H1 (cell line): ENCODE measurements around the gene VPS37C. TPM values are rescaled to one million over a fixed set of nuclear protein-coding genes. Genes with fewer than 3 reads are reported as not detected.

Experiments used
- CTCF ChIA-PET: fragments of 300-600 bp; sonication (Branson Sonifier 250); formaldehyde crosslinking; loops from one replicate; lab custom pipeline; 2021; ENCODE audit not compliant: partially characterized antibody; lab: Charles Lee
- POLR2A ChIA-PET: fragments of 300-600 bp; sonication (Branson Sonifier 250); formaldehyde crosslinking; loops from one replicate; lab custom pipeline; 2021; ENCODE audit warnings: inconsistent platforms; ENCODE audit not compliant: partially characterized antibody; lab: Charles Lee
- DNase-seq, 2 experiments: peaks; one replicate each; pipeline versions ENCODE4 v3.0.0 to v3.0.0-alpha.2; 2010 to 2022; ENCODE audit warnings: low spot score in 2 of 2, low read depth in 1 of 2, mixed read lengths in 1 of 2
- FAIRE-seq: peaks from 2 replicates; lab custom pipeline; 2011; peaks lifted over from hg19 to GRCh38; lab: Jason Lieb, UNC
- H2AFZ ChIP-seq: 2 replicates; pipeline ENCODE4 v1.8.1; 2012; ENCODE audit warnings: low read length, inconsistent platforms
- H2AK5ac ChIP-seq: 2 replicates; pipeline ENCODE4 v1.6.1; 2013; ENCODE audit warnings: low read depth, low read length
- H2BK120ac ChIP-seq: replicated peaks from 2 replicates; pipeline ENCODE3; 2013; ENCODE audit warnings: low read depth, low read length, inconsistent platforms
- H2BK12ac ChIP-seq: 2 replicates; pipeline ENCODE4 v1.6.1; 2013; ENCODE audit warnings: low read depth, low read length
- H2BK15ac ChIP-seq: 2 replicates; pipeline ENCODE4 v1.6.1; 2013; ENCODE audit warnings: low read length
- H2BK20ac ChIP-seq: 2 replicates; pipeline ENCODE4 v1.6.1; 2013; ENCODE audit warnings: low read length
- H2BK5ac ChIP-seq: 2 replicates; pipeline ENCODE4 v1.6.1; 2013; ENCODE audit warnings: low read depth, low read length
- H3K14ac ChIP-seq: 2 replicates; pipeline ENCODE4 v1.6.1; 2013; ENCODE audit warnings: inconsistent platforms; ENCODE audit not compliant: insufficient read length
- H3K18ac ChIP-seq: 2 replicates; pipeline ENCODE4 v1.6.1; 2013; ENCODE audit warnings: low read length; ENCODE audit errors: extremely low read depth
- H3K23ac ChIP-seq: 2 replicates; pipeline ENCODE4 v1.6.1; 2013; ENCODE audit warnings: inconsistent platforms; ENCODE audit not compliant: insufficient read length
- H3K23me2 ChIP-seq: 2 replicates; pipeline ENCODE4 v1.6.1; 2013; ENCODE audit warnings: low read depth, low read length
- H3K27ac ChIP-seq: 2 replicates; pipeline ENCODE4 v1.6.1; 2011; ENCODE audit warnings: low read depth, low read length, inconsistent platforms
- H3K27me3 ChIP-seq, 4 experiments: replicated peaks in 1 of 4; 1 replicate in 1 of 4; 2 replicates in 3 of 4; pipeline versions ENCODE4 v1.6.1 to v1.8.1; 2011 to 2013; ENCODE audit warnings: low read length in 3 of 4, mild to moderate bottlenecking in 3 of 4, inconsistent platforms in 2 of 4, mixed read lengths in 2 of 4, moderate library complexity in 1 of 4; ENCODE audit not compliant: control insufficient read depth in 3 of 4, insufficient read depth in 3 of 4; ENCODE audit errors: extremely low read depth in 1 of 4
- H3K36me3 ChIP-seq, 4 experiments: 2 replicates each; pipeline versions ENCODE4 v1.6.1 to v1.8.1; 2011 to 2013; ENCODE audit warnings: mild to moderate bottlenecking in 4 of 4, low read length in 3 of 4, moderate library complexity in 2 of 4, control low read depth in 1 of 4, inconsistent platforms in 1 of 4; ENCODE audit not compliant: insufficient read depth in 4 of 4, control insufficient read depth in 2 of 4
- H3K4ac ChIP-seq: replicated peaks from 2 replicates; pipeline ENCODE3; 2013; ENCODE audit warnings: low read length, low read depth, mixed read lengths, inconsistent platforms; ENCODE audit not compliant: insufficient read length
- H3K4me1 ChIP-seq, 4 experiments: replicated peaks in 1 of 4; 1 replicate in 1 of 4; 2 replicates in 3 of 4; pipeline versions ENCODE4 v1.6.1 to v1.8.1; 2011 to 2013; ENCODE audit warnings: low read length in 3 of 4, inconsistent platforms in 2 of 4, mixed read lengths in 1 of 4; ENCODE audit not compliant: insufficient read depth in 4 of 4, control insufficient read depth in 3 of 4
- H3K4me2 ChIP-seq, 2 experiments: 2 replicates each; pipeline versions ENCODE4 v1.6.1 to v1.8.1; 2011 to 2013; ENCODE audit warnings: low read depth in 2 of 2, low read length in 2 of 2, control low read depth in 1 of 2, inconsistent platforms in 1 of 2, mild to moderate bottlenecking in 1 of 2; ENCODE audit not compliant: insufficient read depth in 1 of 2
- H3K4me3 ChIP-seq, 4 experiments: fragments of 200-600, 300-600 bp in 1 of 4; sonication (generic), shearing (Covaris generic), sonication (Bioruptor Twin) in 1 of 4; 2 replicates each; pipeline versions ENCODE4 v1.5.1 to v1.8.1; 2011 to 2016; ENCODE audit warnings: low read length in 4 of 4, low read depth in 3 of 4, control low read depth in 2 of 4, inconsistent platforms in 2 of 4, mild to moderate bottlenecking in 2 of 4, mixed read lengths in 1 of 4, moderate library complexity in 1 of 4; ENCODE audit not compliant: insufficient read depth in 2 of 4; ENCODE audit errors: extremely low read depth in 1 of 4
- H3K56ac ChIP-seq: replicated peaks from 2 replicates; pipeline ENCODE3; 2013; ENCODE audit warnings: low read depth, mild to moderate bottlenecking, mixed read lengths, low read length, inconsistent platforms; ENCODE audit not compliant: insufficient read length
- H3K79me1 ChIP-seq: 2 replicates; pipeline ENCODE4 v1.6.1; 2013; ENCODE audit warnings: low read depth, low read length, control low read depth
- H3K79me2 ChIP-seq, 2 experiments: 2 replicates each; pipeline versions ENCODE4 v1.6.1 to v1.8.1; 2012 to 2013; ENCODE audit warnings: low read length in 2 of 2, mild to moderate bottlenecking in 2 of 2, inconsistent platforms in 1 of 2; ENCODE audit not compliant: insufficient read depth in 2 of 2, control insufficient read depth in 1 of 2
- H3K9ac ChIP-seq, 4 experiments: replicated peaks in 1 of 4; 1 replicate in 1 of 4; 2 replicates in 3 of 4; pipeline versions ENCODE4 v1.6.1 to v1.8.1; 2011 to 2013; ENCODE audit warnings: low read depth in 3 of 4, low read length in 3 of 4, control low read depth in 2 of 4, mild to moderate bottlenecking in 2 of 4, moderate library complexity in 2 of 4, inconsistent platforms in 1 of 4; ENCODE audit errors: extremely low read depth in 1 of 4
- H3K9me3 ChIP-seq, 2 experiments: 2 replicates each; pipeline versions ENCODE4 v1.6.1 to v1.8.1; 2012 to 2013; ENCODE audit warnings: mild to moderate bottlenecking in 2 of 2, moderate library complexity in 2 of 2, control low read depth in 1 of 2, inconsistent platforms in 1 of 2, low read depth in 1 of 2, low read length in 1 of 2, mixed read lengths in 1 of 2; ENCODE audit not compliant: insufficient read depth in 2 of 2
- H4K20me1 ChIP-seq, 2 experiments: replicated peaks in 1 of 2; 2 replicates each; pipeline versions ENCODE3 to v1.8.1; 2011 to 2013; ENCODE audit warnings: inconsistent platforms in 2 of 2, low read length in 2 of 2, mild to moderate bottlenecking in 1 of 2; ENCODE audit not compliant: insufficient read depth in 2 of 2, control insufficient read depth in 1 of 2
- H4K5ac ChIP-seq: 2 replicates; pipeline ENCODE4 v1.6.1; 2013; ENCODE audit warnings: low read length, low read depth, mixed read lengths, inconsistent platforms; ENCODE audit not compliant: insufficient read length
- H4K8ac ChIP-seq: 2 replicates; pipeline ENCODE4 v1.8.0; 2013; ENCODE audit warnings: mild to moderate bottlenecking, moderate library complexity, low read length, inconsistent platforms; ENCODE audit not compliant: insufficient read depth; ENCODE audit errors: extremely low read depth
- H4K91ac ChIP-seq: replicated peaks from 2 replicates; pipeline ENCODE3; 2013; ENCODE audit warnings: low read length, mixed read lengths, inconsistent platforms; ENCODE audit not compliant: insufficient read length
- CBX8 ChIP-seq: fragments of 300-800, 300-1000 bp; sonication (generic); IDR thresholded peaks from 2 replicates; pipeline ENCODE4 v1.7.1; 2016; ENCODE audit warnings: low read depth, low read length, borderline replicate concordance
- CREB1 ChIP-seq: IDR thresholded peaks from 2 replicates; pipeline ENCODE4 v1.6.1; 2012; ENCODE audit warnings: inconsistent platforms
- FOSL1 ChIP-seq: IDR thresholded peaks from 2 replicates; pipeline ENCODE4 v1.6.1; 2011; ENCODE audit warnings: mild to moderate bottlenecking, low read depth, low read length, moderate library complexity; ENCODE audit not compliant: insufficient read depth
- HDAC6 ChIP-seq: IDR thresholded peaks from one replicate; pipeline ENCODE4 v1.7.1; 2012; ENCODE audit warnings: low read depth, mild to moderate bottlenecking, inconsistent platforms, low read length, moderate library complexity
- MAFK ChIP-seq: IDR thresholded peaks from 2 replicates; pipeline ENCODE4 v1.6.1; 2012; ENCODE audit warnings: low read depth, mild to moderate bottlenecking, improper control_type of control experiment, low read length
- NRF1 ChIP-seq: IDR thresholded peaks from 2 replicates; pipeline ENCODE4 v1.6.1; 2011; ENCODE audit warnings: mild to moderate bottlenecking, low read depth, low read length, improper control_type of control experiment
- POU5F1 ChIP-seq: IDR thresholded peaks from 2 replicates; pipeline ENCODE4 v1.6.1; 2011; ENCODE audit warnings: low read depth, mild to moderate bottlenecking, low read length, moderate library complexity
- RNF2 ChIP-seq: fragments of 200-900, 300-1000 bp; sonication (generic); IDR thresholded peaks from 2 replicates; pipeline ENCODE4 v1.7.1; 2016; ENCODE audit warnings: borderline replicate concordance, low read depth, mild to moderate bottlenecking, antibody characterized with exemption, low read length; ENCODE audit not compliant: poor library complexity, severe bottlenecking; ENCODE audit errors: missing control alignments
- SIN3A ChIP-seq, 2 experiments: IDR thresholded peaks in 1 of 2; conservative IDR thresholded peaks in 1 of 2; 2 replicates each; pipeline ENCODE4 v1.6.1; 2011 to 2012; ENCODE audit warnings: low read length in 2 of 2, improper control_type of control experiment in 1 of 2, low read depth in 1 of 2, mild to moderate bottlenecking in 1 of 2
- SIX5 ChIP-seq: IDR thresholded peaks from 2 replicates; pipeline ENCODE4 v1.6.1; 2011; ENCODE audit warnings: mild to moderate bottlenecking, low read depth, low read length
- SP1 ChIP-seq: IDR thresholded peaks from 2 replicates; pipeline ENCODE4 v1.6.1; 2011; ENCODE audit warnings: low read depth, low read length
- SRF ChIP-seq: IDR thresholded peaks from 2 replicates; pipeline ENCODE4 v1.6.1; 2011; ENCODE audit warnings: mild to moderate bottlenecking, low read depth, low read length, moderate library complexity
- TAF7 ChIP-seq: optimal IDR thresholded peaks from 2 replicates; pipeline ENCODE3; 2011; ENCODE audit warnings: low read depth, mild to moderate bottlenecking, inconsistent platforms, low read length, moderate library complexity, borderline replicate concordance
- WGBS, 2 experiments: shearing (Covaris generic) in 1 of 2; methylation state at CpG; one replicate each; pipeline versions ENCODE4 v1.1.6 to v1.1.7; 2013 to 2015; ENCODE audit warnings: low lambda C conversion rate in 2 of 2, mixed read lengths in 2 of 2, inconsistent platforms in 1 of 2, low coverage in 1 of 2, missing lambda C conversion rate in 1 of 2; ENCODE audit not compliant: insufficient replicate concordance in 2 of 2, insufficient coverage in 1 of 2, insufficient read length in 1 of 2; ENCODE audit errors: extremely low coverage in 1 of 2, missing lambda C conversion rate in 1 of 2; 5-methylcytosine and 5-hydroxymethylcytosine counted together
- polyA plus RNA-seq, 7 experiments: library from polyadenylated mRNA; depleted of rRNA in 3 of 7; stranded (reverse) in 5 of 7; unstranded in 2 of 7; fragments of >200 nt in 5 of 7; fragments of 200-250 nt in 2 of 7; gene quantifications; 1 replicate in 5 of 7; 2 replicates in 1 of 7; 4 replicates in 1 of 7; pipeline versions ENCODE4 v1.2.1 to v1.2.3, GENCODE V29; 2011 to 2013; ENCODE audit warnings: missing spikeins in 2 of 7, mixed read lengths in 2 of 7
- total RNA-seq: library from RNA; stranded (reverse); fragmentation: NEBNext Ultra II Directional; extraction: Animal tissue kit (Norgen Biotek cat#: 25700); gene quantifications from 2 replicates; pipeline ENCODE4 v1.2.1, GENCODE V29; 2021
- TF ChIP-seq, protein P1 (sequence below): IDR thresholded peaks from 2 replicates; pipeline ENCODE4 v1.6.1; 2011; ENCODE audit warnings: low read length, improper control_type of control experiment

VPS37C gene
- total and polyA plus RNA-seq, 2 of the 8 experiments (the other 6 are each of a cell fraction or from before 2014, with no cell fraction given) = 12.9 to 21.0 TPM

DNA sequence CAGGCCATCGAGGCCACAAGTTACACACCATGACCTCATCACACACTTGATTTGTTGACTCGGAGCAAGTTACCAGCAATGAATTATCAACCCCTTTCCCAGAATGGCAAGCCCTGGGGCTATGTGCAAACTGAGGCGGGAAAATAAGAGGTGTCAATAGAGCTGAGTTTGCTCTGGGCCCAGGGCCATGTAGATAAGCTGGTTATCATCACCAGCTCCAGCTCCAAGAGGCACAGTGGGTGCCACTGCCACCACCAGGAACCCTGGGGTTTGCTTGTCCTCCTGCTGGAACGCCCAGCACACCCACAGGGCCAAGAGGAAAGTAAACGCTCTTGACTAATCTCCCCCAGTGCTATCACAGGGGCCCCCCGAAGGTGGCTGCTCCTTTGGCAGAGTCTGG, 13.0 kb upstream of the VPS37C start:
- Histone ChIP-seq H4K8ac (no peak overlapping the region), H2BK5ac (no peak overlapping the region), H3K56ac (no peak overlapping the region), H3K9me3 (no peaks in the 10 kb centered on the region), H3K27ac (no peak overlapping the region), H2BK120ac (no peak overlapping the region), H2AFZ (no peak overlapping the region), H3K36me3 (no peaks in the 10 kb centered on the region), H2AK5ac (no peak overlapping the region), H3K23me2 (no peaks in the 10 kb centered on the region), H3K23ac (no peak overlapping the region), H3K4me2 (no peak overlapping the region), H3K79me2 (no peaks in the 10 kb centered on the region), H2BK15ac (no peak overlapping the region), H3K4ac (no peak overlapping the region), H3K4me3 (no peak overlapping the region), H3K27me3 (0 out of 7 replicates have a peak, but pooled peaks cover 0 to 3% (median 0%) of the 10 kb centered on the region in 4 experiments), H2BK20ac (no peak overlapping the region), H3K9ac (no peak overlapping the region), H3K14ac (no peak overlapping the region), H4K20me1 (peaks cover 0 to 1% of the 10 kb centered on the region in 2 experiments), H4K91ac (no peak overlapping the region), H3K4me1 (no peaks in the 10 kb centered on the region), H3K79me1 (no peaks in the 10 kb centered on the region), H3K18ac (no peak overlapping the region), H2BK12ac (no peak overlapping the region), H4K5ac (no peak overlapping the region)
- FAIRE-seq (no peak), DNase-seq (no peak)
- CTCF ChIA-PET = interaction anchor here (1.3 to 2.3 kb wide), 2 partner anchors 13 to 229 kb away, joined by 3 to 9 read pairs; no protein-coding TSS in a partner anchor
- POLR2A ChIA-PET = no interaction called here
- WGBS, 2 experiments = 90% methylated on average over 6 of the region's 6 CpGs; no CpG with 5 or more reads in 1 of the 2 experiments
- no peak for TF ChIP-seq NRF1
- TF ChIP-seq POU5F1 = no peak
- TF ChIP-seq HDAC6 = no peak
- TF ChIP-seq TAF7 = no peak
- TF ChIP-seq, protein P1, sequence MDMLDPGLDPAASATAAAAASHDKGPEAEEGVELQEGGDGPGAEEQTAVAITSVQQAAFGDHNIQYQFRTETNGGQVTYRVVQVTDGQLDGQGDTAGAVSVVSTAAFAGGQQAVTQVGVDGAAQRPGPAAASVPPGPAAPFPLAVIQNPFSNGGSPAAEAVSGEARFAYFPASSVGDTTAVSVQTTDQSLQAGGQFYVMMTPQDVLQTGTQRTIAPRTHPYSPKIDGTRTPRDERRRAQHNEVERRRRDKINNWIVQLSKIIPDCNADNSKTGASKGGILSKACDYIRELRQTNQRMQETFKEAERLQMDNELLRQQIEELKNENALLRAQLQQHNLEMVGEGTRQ = no peak
- no peak for TF ChIP-seq SIN3A (conservative IDR thresholded peaks at IDR 0.05 in 1 of 2, IDR thresholded peaks at IDR 0.05 in 1 of 2; ENCODE audit: low read depth in 1 of 2, low read length in 2 of 2)
- TF ChIP-seq FOSL1 = no peak
- TF ChIP-seq SRF = no peak
- TF ChIP-seq CREB1 = no peak
- TF ChIP-seq RNF2 = no peak
- no peak for TF ChIP-seq MAFK
- TF ChIP-seq SIX5 = no peak
- no peak for TF ChIP-seq SP1
- TF ChIP-seq CBX8 = no peak
